Ishikawa (cell line): ENCODE measurements around the gene PFKFB4.

Source experiments
- CEBPB ChIP-seq: IDR thresholded peaks from 2 replicates; pipeline ENCODE4 v1.6.1; 2012
- CREB1 ChIP-seq: IDR thresholded peaks from 2 replicates; pipeline ENCODE4 v1.6.1; 2012; ENCODE audit warnings: low read depth
- EGR1 ChIP-seq: IDR thresholded peaks from 2 replicates; pipeline ENCODE4 v1.6.1; 2012
- EP300 ChIP-seq: IDR thresholded peaks from 2 replicates; pipeline ENCODE4 v1.6.1; 2012; ENCODE audit warnings: borderline replicate concordance
- NFIC ChIP-seq: IDR thresholded peaks from 2 replicates; pipeline ENCODE4 v1.6.1; 2012
- RAD21 ChIP-seq: IDR thresholded peaks from 2 replicates; pipeline ENCODE4 v1.6.1; 2012; ENCODE audit warnings: low read depth
- TAF1 ChIP-seq: IDR thresholded peaks from 2 replicates; pipeline ENCODE4 v1.6.1; 2012; ENCODE audit warnings: low read depth, mild to moderate bottlenecking
- TCF12 ChIP-seq: IDR thresholded peaks from 2 replicates; pipeline ENCODE4 v1.6.1; 2012; ENCODE audit warnings: low read depth
- TEAD4 ChIP-seq: IDR thresholded peaks from 2 replicates; pipeline ENCODE4 v1.6.1; 2012
- TF ChIP-seq, protein P1 (sequence below): IDR thresholded peaks from 2 replicates; pipeline ENCODE4 v1.6.1; 2012; ENCODE audit warnings: low read depth, mild to moderate bottlenecking

DNA sequence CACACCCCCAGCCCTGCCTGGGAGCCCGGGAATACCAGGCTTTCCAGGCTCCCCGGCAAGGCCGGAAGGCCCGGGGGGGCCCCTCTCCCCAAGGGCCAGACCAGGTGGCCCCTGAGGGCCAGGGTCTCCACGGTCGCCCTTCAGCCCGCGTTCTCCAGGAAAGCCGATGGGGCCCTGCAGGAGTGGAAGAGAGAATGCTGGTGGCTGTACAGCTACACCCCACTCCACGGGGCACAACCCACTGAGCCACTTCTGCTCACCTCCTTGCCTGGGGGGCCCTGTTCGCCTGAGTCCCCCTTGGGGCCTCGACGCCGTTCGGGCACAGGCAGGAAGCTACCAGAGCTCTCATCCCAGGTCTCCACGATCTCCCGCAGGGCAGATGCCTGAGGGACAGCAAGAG, 18.8 kb upstream of the PFKFB4 start:
- TF ChIP-seq CREB1 (no peak), EP300 (no peak), RAD21 (no peak), TCF12 (no peak), TEAD4 (no peak), CEBPB (no peak), NFIC (no peak), EGR1 (no peak), TAF1 (no peak)
- TF ChIP-seq, protein P1, sequence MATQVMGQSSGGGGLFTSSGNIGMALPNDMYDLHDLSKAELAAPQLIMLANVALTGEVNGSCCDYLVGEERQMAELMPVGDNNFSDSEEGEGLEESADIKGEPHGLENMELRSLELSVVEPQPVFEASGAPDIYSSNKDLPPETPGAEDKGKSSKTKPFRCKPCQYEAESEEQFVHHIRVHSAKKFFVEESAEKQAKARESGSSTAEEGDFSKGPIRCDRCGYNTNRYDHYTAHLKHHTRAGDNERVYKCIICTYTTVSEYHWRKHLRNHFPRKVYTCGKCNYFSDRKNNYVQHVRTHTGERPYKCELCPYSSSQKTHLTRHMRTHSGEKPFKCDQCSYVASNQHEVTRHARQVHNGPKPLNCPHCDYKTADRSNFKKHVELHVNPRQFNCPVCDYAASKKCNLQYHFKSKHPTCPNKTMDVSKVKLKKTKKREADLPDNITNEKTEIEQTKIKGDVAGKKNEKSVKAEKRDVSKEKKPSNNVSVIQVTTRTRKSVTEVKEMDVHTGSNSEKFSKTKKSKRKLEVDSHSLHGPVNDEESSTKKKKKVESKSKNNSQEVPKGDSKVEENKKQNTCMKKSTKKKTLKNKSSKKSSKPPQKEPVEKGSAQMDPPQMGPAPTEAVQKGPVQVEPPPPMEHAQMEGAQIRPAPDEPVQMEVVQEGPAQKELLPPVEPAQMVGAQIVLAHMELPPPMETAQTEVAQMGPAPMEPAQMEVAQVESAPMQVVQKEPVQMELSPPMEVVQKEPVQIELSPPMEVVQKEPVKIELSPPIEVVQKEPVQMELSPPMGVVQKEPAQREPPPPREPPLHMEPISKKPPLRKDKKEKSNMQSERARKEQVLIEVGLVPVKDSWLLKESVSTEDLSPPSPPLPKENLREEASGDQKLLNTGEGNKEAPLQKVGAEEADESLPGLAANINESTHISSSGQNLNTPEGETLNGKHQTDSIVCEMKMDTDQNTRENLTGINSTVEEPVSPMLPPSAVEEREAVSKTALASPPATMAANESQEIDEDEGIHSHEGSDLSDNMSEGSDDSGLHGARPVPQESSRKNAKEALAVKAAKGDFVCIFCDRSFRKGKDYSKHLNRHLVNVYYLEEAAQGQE: no peak
